ENCODE results near the gene NPAS3. TPM values are rescaled to one million over a fixed set of nuclear protein-coding genes. Genes with fewer than 3 reads are reported as not detected.

The NPAS3 gene
- total RNA-seq, 2 experiments from 2014 or later, result not detected

DNA sequence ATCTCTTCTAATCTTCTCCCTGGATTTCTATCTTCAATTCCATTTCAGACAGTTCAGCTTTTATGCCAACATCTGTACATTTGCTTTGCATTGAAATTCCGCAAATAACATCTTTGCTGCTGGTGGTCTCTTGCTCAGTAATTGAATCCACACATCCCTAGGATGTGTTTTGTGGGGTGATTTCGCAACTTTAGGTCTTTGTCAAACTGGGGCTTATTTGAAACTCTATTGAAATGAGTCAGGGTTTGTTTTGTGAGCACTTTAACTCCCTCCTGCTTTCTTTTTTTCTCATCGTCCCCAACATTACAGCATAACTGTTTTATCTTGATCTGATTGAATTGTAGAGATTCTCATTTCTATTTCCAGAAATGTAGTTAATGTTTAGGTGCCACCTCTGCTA, 404.3 kb downstream of the NPAS3 start:
- TF ChIP-seq, protein P1, sequence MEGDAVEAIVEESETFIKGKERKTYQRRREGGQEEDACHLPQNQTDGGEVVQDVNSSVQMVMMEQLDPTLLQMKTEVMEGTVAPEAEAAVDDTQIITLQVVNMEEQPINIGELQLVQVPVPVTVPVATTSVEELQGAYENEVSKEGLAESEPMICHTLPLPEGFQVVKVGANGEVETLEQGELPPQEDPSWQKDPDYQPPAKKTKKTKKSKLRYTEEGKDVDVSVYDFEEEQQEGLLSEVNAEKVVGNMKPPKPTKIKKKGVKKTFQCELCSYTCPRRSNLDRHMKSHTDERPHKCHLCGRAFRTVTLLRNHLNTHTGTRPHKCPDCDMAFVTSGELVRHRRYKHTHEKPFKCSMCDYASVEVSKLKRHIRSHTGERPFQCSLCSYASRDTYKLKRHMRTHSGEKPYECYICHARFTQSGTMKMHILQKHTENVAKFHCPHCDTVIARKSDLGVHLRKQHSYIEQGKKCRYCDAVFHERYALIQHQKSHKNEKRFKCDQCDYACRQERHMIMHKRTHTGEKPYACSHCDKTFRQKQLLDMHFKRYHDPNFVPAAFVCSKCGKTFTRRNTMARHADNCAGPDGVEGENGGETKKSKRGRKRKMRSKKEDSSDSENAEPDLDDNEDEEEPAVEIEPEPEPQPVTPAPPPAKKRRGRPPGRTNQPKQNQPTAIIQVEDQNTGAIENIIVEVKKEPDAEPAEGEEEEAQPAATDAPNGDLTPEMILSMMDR (IDR thresholded peaks at IDR 0.05), result no peak
- no peaks in the 10 kb centered on the region for H3K36me3 Mint-ChIP-seq (ENCODE audit: low read depth)
- CTCF ChIA-PET, result no interaction called here
- H3K27me3 Mint-ChIP-seq, result no peaks in the 10 kb centered on the region
- no peaks in the 10 kb centered on the region for H3K4me1 Mint-ChIP-seq (ENCODE audit: low read depth)
- no peak for ATAC-seq
- POLR2A ChIA-PET, result no interaction called here
- H3K4me3 Mint-ChIP-seq, result no peak overlapping the region
- H3K9me3 Mint-ChIP-seq, result no peaks in the 10 kb centered on the region
- DNase-seq, result no peak
- intact Hi-C loops (cut with micrococcal nuclease), result no loop called here
- H3K27ac Mint-ChIP-seq, result no peak overlapping the region

DNA sequence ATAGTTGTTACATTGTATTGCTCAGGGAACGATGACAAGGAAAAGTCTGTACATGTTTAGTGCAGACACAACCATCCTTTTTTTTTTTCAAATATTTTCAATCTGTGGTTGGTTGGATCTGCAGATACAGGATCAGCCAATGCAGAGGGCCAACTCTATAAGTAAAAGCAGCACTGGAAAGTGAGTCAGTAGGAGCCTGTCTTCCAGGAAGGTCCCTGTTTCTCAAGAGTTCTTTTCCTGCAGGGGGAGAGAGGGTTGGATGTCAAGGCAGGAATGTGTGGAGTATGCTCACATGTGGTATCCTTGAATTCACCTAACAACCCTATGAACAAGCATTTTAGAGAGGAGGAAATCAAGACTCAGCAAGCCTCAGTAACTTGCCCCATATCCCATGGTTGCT, 409.1 kb downstream of the NPAS3 start:
- intact Hi-C loops (cut with micrococcal nuclease), result no loop called here
- Mint-ChIP-seq H3K4me1 (ENCODE audit: low read depth) (no peaks in the 10 kb centered on the region), H3K9me3 (no peaks in the 10 kb centered on the region), H3K27ac (no peak overlapping the region), H3K36me3 (ENCODE audit: low read depth) (no peaks in the 10 kb centered on the region), H3K4me3 (no peak overlapping the region), H3K27me3 (no peaks in the 10 kb centered on the region)
- ATAC-seq (no peak), DNase-seq (no peak)
- POLR2A ChIA-PET, result no interaction called here
- CTCF ChIA-PET, result no interaction called here
- TF ChIP-seq, protein P1 (IDR thresholded peaks at IDR 0.05), result no peak

DNA sequence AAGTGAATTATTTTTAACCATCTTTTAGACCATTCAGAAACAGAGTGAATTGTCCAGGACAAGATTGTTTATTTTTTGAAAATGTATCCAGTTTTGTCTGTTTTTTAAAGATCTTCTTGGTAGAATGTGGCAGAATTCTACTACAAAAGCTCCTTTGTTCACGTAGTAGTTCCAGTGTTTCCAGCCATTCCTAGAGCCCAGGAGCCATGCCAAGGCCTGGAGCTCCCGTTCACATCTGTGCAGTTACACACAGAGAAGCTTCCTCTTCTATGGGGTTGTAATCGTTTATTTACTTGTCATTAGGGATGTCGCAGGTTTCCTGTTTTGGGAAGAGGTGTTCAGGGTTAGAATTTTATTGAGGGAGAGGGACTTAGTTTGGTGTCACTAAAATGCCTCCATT, 409.8 kb downstream of the NPAS3 start:
- ATAC-seq (no peak), DNase-seq (no peak)
- Mint-ChIP-seq H3K4me1 (ENCODE audit: low read depth) (no peaks in the 10 kb centered on the region), H3K36me3 (ENCODE audit: low read depth) (no peaks in the 10 kb centered on the region), H3K4me3 (no peak overlapping the region), H3K27me3 (no peaks in the 10 kb centered on the region), H3K27ac (no peak overlapping the region), H3K9me3 (peaks cover 2% of the 10 kb centered on the region)
- intact Hi-C loops (cut with micrococcal nuclease), result no loop called here
- ChIA-PET CTCF (no interaction called here), POLR2A (no interaction called here)
- TF ChIP-seq, protein P1 (IDR thresholded peaks at IDR 0.05), result no peak

DNA sequence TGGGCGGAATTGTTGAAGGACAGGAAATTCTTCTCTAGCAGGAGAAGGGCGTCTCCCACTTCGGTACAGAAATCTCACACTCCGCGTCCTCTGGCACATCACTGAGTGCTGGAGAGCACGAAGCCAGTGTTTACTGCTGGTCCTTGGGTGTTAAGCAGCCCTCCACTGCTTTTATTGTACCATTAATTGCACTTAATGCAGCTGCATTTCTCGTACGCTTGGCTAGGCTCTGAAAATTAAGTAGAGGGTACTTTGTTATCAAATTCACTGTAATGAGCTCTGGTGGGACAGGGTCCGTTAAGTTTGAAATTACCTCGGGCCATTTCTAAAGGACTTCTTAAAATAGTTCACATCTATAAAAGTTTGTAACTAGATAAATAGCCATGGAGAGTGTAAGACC, 411.2 kb downstream of the NPAS3 start:
- CTCF ChIA-PET, result no interaction called here

DNA sequence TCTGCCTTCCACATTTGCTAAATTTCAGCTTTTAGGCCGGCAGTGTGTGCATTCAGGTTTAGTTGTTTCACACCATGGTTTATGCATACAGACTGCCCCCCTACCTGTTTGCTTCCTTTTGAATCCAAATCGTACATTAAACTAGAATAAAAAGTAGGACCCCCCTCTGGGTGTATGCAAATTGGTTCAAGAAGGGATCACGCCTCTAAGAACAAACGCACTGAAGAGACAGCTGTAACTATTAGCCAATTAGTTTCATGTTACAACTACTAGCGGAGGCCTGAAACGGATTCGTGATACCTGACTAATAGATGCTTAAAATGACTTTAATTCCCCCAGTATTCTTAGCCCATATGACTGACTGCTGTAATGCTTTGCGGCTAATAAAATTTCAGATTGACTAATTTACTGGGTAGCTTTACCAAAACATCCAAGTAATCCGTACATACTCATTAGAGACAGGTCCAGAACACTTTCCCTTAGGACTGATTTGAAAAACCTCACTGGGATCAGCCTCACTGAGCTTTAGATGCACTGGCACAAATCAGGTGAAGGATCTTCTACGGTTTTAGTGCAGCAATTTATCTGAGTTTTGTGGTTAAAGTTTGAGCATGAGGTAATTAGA, 411.8 kb downstream of the NPAS3 start:
- ChIA-PET POLR2A (no interaction called here), CTCF (no interaction called here)
- Mint-ChIP-seq H3K9me3 (peaks cover 2% of the 10 kb centered on the region), H3K27ac (no peak overlapping the region), H3K36me3 (ENCODE audit: low read depth) (no peaks in the 10 kb centered on the region), H3K27me3 (no peaks in the 10 kb centered on the region), H3K4me3 (no peak overlapping the region), H3K4me1 (ENCODE audit: low read depth) (no peaks in the 10 kb centered on the region)
- DNase-seq, result no peak
- intact Hi-C loops (cut with micrococcal nuclease), result no loop called here
- TF ChIP-seq, protein P1 (IDR thresholded peaks at IDR 0.05), result no peak
- ATAC-seq, result no peak

More for the DNA sequence above, 411.2 kb downstream of the NPAS3 start:
- TF ChIP-seq, protein P1 (IDR thresholded peaks at IDR 0.05), result no peak
- H3K4me1 Mint-ChIP-seq (ENCODE audit: low read depth), result no peaks in the 10 kb centered on the region
- no peak overlapping the region for H3K27ac Mint-ChIP-seq
- intact Hi-C loops (cut with micrococcal nuclease), result no loop called here
- no peak overlapping the region for H3K4me3 Mint-ChIP-seq
- POLR2A ChIA-PET, result no interaction called here
- no peaks in the 10 kb centered on the region for H3K36me3 Mint-ChIP-seq (ENCODE audit: low read depth)
- peaks cover 2% of the 10 kb centered on the region for H3K9me3 Mint-ChIP-seq
- DNase-seq (no peak), ATAC-seq (no peak)
- no peaks in the 10 kb centered on the region for H3K27me3 Mint-ChIP-seq

Data from activated CD8-positive, alpha-beta T cell treated with anti-CD3 and anti-CD28 coated beads for 36 hours (primary cell).